Right lung (tissue), 5 donors: ENCODE measurements around the gene NDUFV1. TPM values are rescaled to one million over a fixed set of nuclear protein-coding genes. Genes with fewer than 3 reads are reported as not detected.
"Not testable (repeated sequence)": the region's sequence is repeated elsewhere in the genome, so short reads cannot be mapped to it uniquely, and the experiment has no call there.

Source experiments
- DNase-seq, 2 donors: peaks; one replicate each; pipeline ENCODE4 v3.0.0-alpha.2; 2013
- polyA plus RNA-seq, 5 donors: library from polyadenylated mRNA; unstranded; fragments of 120-200 nt; gene quantifications; one replicate each; pipeline versions ENCODE4 v1.2.1 to v1.2.3, GENCODE V29; 2013; ENCODE audit warnings: inconsistent platforms in 1 of 5, low replicate concordance in 1 of 5; ENCODE audit not compliant: insufficient read length in 5 of 5, insufficient read depth in 1 of 5

The NDUFV1 gene
- polyA plus RNA-seq, 5 donors = 140 to 210 (median 174) TPM

GRCh38 chr11:67608486-67608885 lies 1.8 kb downstream of the NDUFV1 start:
- no peak for DNase-seq

DNA sequence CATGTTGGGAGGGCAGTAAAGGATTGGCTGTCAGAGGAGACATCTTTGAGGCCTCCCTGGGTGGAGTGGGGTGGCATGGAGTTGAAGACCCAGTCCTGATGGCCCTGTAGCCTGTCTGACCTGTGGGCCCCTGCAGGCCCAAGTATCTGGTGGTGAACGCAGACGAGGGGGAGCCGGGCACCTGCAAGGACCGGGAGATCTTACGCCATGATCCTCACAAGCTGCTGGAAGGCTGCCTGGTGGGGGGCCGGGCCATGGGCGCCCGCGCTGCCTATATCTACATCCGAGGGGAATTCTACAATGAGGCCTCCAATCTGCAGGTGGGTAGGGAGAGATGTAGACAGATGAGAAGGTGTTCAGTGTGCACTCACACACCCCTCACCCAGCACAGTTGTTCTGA lies 2.6 kb downstream of the NDUFV1 start:
- no peak for DNase-seq

DNA sequence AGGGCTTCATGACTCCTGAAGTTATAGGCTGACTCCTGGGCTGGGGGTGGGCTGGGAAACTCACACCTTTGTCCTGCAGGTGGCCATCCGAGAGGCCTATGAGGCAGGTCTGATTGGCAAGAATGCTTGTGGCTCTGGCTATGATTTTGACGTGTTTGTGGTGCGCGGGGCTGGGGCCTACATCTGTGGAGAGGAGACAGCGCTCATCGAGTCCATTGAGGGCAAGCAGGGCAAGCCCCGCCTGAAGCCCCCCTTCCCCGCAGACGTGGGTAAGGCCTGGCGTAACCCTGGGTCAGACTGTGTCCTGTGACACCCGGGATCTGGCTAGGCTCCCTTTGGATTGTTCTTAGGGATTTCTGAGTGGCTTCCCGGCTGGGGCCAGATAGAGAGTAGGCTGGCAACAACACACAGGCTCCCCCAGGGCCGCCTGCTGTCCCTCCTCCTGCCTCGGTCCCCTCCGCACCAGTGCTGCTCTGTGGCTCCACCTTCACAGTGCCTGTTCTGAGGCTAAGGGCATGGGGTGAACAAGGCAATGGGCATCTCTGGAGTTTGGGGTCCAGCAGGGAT lies 3.6 kb downstream of the NDUFV1 start:
- DNase-seq = no peak

- DNase-seq = no peak
Measured at GRCh38 chr11:67611165-67611564, 4.4 kb downstream of the NDUFV1 start.

GRCh38 chr11:67611704-67612587 lies 5.2 kb downstream of the NDUFV1 start:
- no peak for DNase-seq

DNA sequence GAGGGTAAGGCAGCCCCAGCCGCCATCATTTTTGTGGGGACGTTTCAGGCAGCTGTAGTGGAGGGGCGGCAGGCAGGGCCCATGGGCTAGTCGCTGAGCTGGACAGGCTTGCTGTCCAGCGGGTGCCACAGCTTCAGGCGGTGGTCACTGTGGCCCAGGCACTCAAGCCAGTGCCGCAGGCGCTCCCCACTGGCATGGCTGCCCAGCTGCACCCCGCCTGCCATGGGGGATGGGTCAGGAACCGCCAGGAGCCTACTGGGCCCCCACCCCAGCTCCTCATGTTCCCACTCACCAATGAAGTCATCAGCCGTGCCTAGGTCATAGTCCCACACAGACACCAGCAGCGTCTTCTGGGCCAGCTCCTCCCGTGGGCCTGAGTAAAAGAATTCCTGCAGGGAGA lies 6.0 kb downstream of the NDUFV1 start:
- no peak for DNase-seq

DNA sequence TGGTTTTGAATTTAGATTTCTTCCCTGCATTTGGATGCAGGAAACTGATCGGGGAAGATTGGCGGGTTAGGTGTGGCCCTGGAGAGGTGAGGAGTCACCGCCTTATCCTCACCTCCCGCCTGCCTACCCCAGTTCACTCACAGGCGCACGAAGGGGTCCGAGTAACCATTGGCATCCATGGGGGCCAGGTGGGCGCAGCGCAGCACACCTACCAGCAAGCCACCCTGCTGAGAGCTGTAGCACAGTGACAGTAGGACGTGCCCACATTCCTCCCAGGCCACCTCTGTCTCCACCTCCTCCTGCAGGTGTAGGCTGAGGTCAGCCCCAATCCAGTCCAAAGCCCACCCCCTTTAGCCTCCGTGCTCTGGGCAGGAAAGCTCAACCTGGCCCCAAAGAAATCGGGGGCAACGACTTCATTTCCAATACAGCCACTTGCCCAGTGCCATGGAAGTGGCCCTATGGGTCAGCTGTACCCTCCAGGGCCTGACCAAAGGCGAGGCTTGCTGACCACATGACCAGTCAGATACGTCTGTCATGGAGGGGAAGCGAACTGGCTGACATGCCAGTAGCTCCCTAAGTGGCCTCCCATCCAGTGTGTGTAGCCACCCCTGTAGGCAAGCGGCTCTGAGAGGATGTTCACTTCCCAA lies 6.7 kb downstream of the NDUFV1 start:
- no peak for DNase-seq

- DNase-seq = peak in 1 of 2 donors; percentile 39
Measured at GRCh38 chr11:67613960-67614715, 7.4 kb downstream of the NDUFV1 start.

DNA sequence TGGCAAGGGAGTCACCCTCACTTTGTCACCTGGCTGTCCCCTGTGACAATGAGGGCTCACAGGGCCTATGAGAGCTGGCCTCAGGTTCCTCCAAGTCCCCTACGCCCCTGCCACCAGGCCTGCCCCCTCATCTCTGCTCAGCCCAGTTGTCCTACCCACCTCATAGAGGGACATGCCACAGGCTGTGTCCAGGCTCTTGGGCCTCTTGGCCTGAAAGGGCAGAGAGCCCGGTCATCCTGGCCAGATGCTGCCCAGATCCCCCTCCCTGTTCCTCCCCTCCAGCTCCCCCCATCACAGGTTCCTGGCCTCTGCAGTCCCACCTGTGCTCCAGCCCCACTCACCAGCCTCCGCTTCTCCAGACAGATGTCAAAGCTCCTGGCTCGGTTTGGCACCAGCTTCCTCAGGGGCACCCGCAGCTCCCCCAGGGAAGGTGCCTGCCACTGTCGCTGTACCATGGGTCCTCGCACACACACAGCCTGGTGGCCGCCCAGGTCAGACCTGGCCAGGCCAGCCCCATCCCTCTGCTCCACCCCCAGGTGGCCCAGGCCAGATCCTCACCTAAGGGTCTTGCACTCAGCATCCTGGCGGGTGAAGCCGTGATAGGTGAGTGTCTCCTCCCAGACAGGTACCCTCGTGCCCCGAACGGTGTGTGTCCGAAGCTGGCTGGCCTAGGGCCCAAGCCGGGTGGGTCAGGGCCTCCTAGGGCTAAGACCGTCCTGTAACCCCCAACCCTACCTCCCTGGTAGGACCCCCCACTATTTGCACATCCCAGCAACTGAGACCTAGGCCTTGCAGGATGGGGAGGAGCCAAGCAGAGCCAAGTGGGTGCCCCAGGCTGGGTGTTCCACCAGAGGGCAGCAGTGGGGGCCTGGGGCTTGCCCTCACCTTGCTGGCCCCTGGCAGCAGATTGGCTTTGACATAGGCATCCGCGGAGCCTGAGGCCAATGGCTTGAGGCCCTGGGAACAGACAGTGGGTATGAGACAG lies 8.3 kb downstream of the NDUFV1 start:
- DNase-seq = no peak

DNA sequence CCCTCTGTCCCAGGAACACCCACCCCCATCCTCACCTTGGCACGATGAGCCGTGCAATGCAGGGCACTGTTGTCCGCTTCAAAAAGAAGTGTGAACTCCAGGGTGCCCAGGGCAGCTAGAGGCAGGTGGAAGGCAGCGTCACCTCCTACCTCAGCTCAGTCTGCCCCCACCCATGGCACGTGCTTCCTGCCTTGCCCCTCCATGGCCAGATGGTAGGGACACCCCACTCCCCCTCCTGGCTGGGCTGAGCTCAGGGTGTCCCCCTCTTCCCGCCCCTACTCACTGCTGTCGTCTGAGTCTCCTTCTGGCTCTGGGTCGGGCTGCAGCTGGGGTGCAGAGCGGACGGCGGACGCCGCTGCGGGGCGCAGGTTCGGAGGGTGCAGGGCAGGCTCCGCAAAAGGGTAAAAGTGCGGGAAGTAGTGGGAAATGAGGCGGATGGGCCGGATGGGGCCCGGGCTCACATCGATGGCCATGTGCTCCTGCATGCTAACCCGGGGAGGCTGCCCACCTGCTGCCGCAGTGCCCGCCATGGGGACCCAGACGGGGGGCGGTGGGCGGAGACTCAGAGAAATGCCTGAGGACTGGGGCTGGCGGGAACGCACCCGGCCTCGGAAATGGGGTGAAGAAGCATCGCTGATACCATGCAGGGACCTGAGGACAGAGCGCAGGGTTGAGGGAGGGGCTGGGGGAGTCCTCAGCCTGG lies 9.1 kb downstream of the NDUFV1 start:
- DNase-seq = no peak

GRCh38 chr11:67616431-67617242 lies 9.9 kb downstream of the NDUFV1 start:
- no peak for DNase-seq

GRCh38 chr11:67617243-67617953 lies 10.7 kb downstream of the NDUFV1 start:
- no peak for DNase-seq

GRCh38 chr11:67618901-67619659 lies 12.3 kb downstream of the NDUFV1 start:
- not testable (repeated sequence) for DNase-seq

DNA sequence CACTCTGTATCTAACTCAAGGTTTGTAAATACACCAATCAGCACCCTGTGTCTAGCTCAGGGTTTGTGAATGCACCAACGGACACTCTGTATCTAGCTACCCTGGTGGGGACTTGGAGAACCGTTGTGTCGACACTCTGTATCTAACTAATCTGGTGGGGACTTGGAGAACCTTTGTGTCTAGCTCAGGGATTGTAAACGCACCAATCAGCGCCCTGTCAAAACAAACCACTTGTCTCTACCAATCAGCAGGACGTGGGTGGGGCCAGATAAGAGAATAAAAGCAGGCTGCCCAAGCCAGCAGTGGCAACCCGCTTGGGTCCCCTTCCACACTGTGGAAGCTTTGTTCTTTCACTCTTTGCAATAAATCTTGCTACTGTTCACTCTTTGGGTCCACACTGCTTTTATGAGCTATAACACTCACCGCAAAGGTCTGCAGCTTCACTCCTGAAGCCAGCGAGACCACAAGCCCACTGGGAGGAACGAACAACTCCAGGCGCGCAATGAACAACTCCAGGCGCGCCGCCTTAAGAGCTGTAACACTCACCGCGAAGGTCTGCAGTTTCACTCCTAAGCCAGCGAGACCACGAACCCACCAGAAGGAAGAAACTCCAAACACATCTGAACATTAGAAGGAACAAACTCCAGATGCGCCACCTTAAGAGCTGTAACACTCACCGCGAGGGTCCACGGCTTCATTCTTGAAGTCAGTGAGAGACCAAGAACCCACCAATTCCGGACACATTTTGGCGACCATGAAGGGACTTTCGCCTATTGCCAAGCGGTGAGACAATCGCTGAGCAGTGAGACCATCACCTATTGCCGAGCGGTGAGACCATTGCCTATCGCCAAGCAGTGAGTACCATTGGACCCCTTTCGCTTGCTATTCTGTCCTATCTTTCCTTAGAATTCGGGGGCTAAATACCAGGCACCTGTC lies 13.2 kb downstream of the NDUFV1 start:
- not testable (repeated sequence) for DNase-seq

DNA sequence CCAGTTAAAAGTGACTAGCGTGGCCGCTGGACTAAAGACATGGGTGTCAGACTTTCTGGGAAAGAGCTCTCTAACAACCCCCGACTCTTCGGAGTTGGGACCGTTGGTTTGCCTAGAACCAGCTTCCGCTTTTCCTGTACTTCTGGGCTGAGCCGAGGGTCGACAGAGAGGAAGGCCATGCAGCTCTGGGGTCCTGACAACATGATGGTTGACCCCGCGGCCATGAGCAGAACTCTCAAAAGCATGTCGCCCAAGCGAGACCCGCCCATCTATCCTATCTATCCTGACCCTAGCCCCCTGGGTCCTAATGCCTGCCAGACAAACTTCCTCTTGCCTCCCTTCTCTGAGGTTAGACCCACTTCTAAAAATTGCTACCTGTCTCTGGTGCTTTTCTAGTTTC lies 13.9 kb downstream of the NDUFV1 start:
- not testable (repeated sequence) for DNase-seq

DNA sequence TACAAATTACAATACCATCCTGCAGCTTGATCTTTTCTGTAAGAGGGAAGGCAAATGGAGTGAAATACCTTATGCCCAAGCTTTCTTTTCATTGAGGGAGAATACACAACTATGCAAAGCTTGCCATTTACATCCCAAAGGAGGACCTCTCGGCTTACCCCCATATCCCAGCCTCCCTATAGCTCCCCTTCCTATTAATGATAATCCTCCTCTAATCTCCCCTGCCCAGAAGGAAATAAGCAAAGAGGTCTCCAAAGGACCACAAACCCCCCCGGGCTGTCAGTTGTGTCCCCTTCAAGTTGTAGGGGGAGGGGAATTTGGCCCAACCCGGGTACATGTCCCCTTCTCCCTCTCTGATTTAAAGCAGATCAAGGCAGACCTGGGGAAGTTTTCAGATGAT lies 15.2 kb downstream of the NDUFV1 start:
- not testable (repeated sequence) for DNase-seq

GRCh38 chr11:67622905-67623304 lies 16.2 kb downstream of the NDUFV1 start:
- DNase-seq = not testable (repeated sequence)
